HEK293 (cell line): ENCODE measurements around the gene VASH2.

ENCODE experiments used
- FEZF1 ChIP-seq: fragments of 450-650 bp; formaldehyde crosslinking; IDR thresholded peaks from 2 replicates; pipeline ENCODE4 v1.5.1; 2016; ENCODE audit warnings: missing biosample characterization, missing genetic modification characterization
- GLI2 ChIP-seq: fragments of 450-650 bp; formaldehyde crosslinking; IDR thresholded peaks from 2 replicates; pipeline ENCODE4; 2017; ENCODE audit warnings: missing biosample characterization, missing genetic modification characterization, low read depth, borderline replicate concordance
- SALL2 ChIP-seq: fragments of 450-650 bp; formaldehyde crosslinking; IDR thresholded peaks from 2 replicates; pipeline ENCODE4 v1.5.0; 2017; ENCODE audit warnings: missing biosample characterization, mild to moderate bottlenecking, missing genetic modification characterization, borderline replicate concordance
- SETDB1 ChIP-seq: IDR thresholded peaks from one replicate; pipeline ENCODE4 v1.6.1; 2017; ENCODE audit warnings: mild to moderate bottlenecking, low read length, moderate library complexity, mixed read lengths; ENCODE audit not compliant: insufficient read length
- YY1 ChIP-seq: fragments of 450-650 bp; formaldehyde crosslinking; IDR thresholded peaks from 2 replicates; pipeline ENCODE4 v1.5.1; 2018; ENCODE audit warnings: missing biosample characterization, missing genetic modification characterization
- ZBTB21 ChIP-seq: fragments of 450-650 bp; formaldehyde crosslinking; IDR thresholded peaks from 2 replicates; pipeline ENCODE4 v1.5.1; 2017; ENCODE audit warnings: missing biosample characterization, missing genetic modification characterization
- ZEB2 ChIP-seq: fragments of 450-650 bp; formaldehyde crosslinking; IDR thresholded peaks from 2 replicates; pipeline ENCODE4 v1.5.1; 2016; ENCODE audit warnings: missing biosample characterization, missing genetic modification characterization
- ZFP3 ChIP-seq: fragments of 450-650 bp; formaldehyde crosslinking; IDR thresholded peaks from 2 replicates; pipeline ENCODE4 v1.5.1; 2016; ENCODE audit warnings: low read depth, missing biosample characterization, missing genetic modification characterization
- ZFP37 ChIP-seq: fragments of 450-650 bp; formaldehyde crosslinking; IDR thresholded peaks from 2 replicates; pipeline ENCODE4 v1.5.1; 2016; ENCODE audit warnings: missing biosample characterization, missing genetic modification characterization
- ZNF24 ChIP-seq: fragments of 450-650 bp; formaldehyde crosslinking; IDR thresholded peaks from 2 replicates; pipeline ENCODE4 v1.5.1; 2016; ENCODE audit warnings: missing biosample characterization, missing genetic modification characterization
- ZNF274 ChIP-seq, 2 experiments: fragments of 200-500 bp in 1 of 2; fragments of 450-650 bp in 1 of 2; sonication (Bioruptor generic) in 1 of 2; formaldehyde crosslinking in 1 of 2; IDR thresholded peaks; 2 replicates each; pipeline versions ENCODE4 v1.5.1 to v1.6.1; 2014 to 2016; ENCODE audit warnings: borderline replicate concordance in 1 of 2, inconsistent platforms in 1 of 2, low read length in 1 of 2, missing biosample characterization in 1 of 2, missing genetic modification characterization in 1 of 2
- ZNF354C ChIP-seq: fragments of 450-650 bp; formaldehyde crosslinking; IDR thresholded peaks from 2 replicates; pipeline ENCODE4 v1.5.1; 2016; ENCODE audit warnings: missing biosample characterization, missing genetic modification characterization, low read depth, borderline replicate concordance
- ZNF404 ChIP-seq: fragments of 450-650 bp; formaldehyde crosslinking; IDR thresholded peaks from 2 replicates; pipeline ENCODE4 v1.5.1; 2017; ENCODE audit warnings: missing biosample characterization, missing genetic modification characterization
- ZNF423 ChIP-seq: fragments of 450-650 bp; formaldehyde crosslinking; IDR thresholded peaks from 2 replicates; pipeline ENCODE4 v1.5.1; 2016; ENCODE audit warnings: missing biosample characterization, missing genetic modification characterization
- ZNF473 ChIP-seq: fragments of 450-650 bp; formaldehyde crosslinking; IDR thresholded peaks from 2 replicates; pipeline ENCODE4 v1.5.1; 2017; ENCODE audit warnings: missing biosample characterization, missing genetic modification characterization
- ZNF510 ChIP-seq: fragments of 450-650 bp; formaldehyde crosslinking; IDR thresholded peaks from 2 replicates; pipeline ENCODE4 v1.5.1; 2018; ENCODE audit warnings: mild to moderate bottlenecking, missing genetic modification characterization, missing biosample characterization; ENCODE audit not compliant: insufficient replicate concordance
- ZNF544 ChIP-seq: fragments of 450-650 bp; formaldehyde crosslinking; IDR thresholded peaks from 2 replicates; pipeline ENCODE4 v1.5.0; 2017; ENCODE audit warnings: missing biosample characterization, missing genetic modification characterization
- ZNF555 ChIP-seq: fragments of 450-650 bp; formaldehyde crosslinking; conservative IDR thresholded peaks from 2 replicates; pipeline ENCODE4 v1.5.1; 2017; ENCODE audit warnings: missing biosample characterization, mild to moderate bottlenecking, missing genetic modification characterization, inconsistent platforms
- ZNF560 ChIP-seq: fragments of 450-650 bp; formaldehyde crosslinking; IDR thresholded peaks from 2 replicates; pipeline ENCODE4 v1.5.1; 2017; ENCODE audit warnings: missing biosample characterization, missing genetic modification characterization, borderline replicate concordance
- ZNF585B ChIP-seq: fragments of 450-650 bp; formaldehyde crosslinking; IDR thresholded peaks from 2 replicates; pipeline ENCODE4 v1.5.1; 2016; ENCODE audit warnings: missing biosample characterization, missing genetic modification characterization
- ZNF664 ChIP-seq: fragments of 450-650 bp; formaldehyde crosslinking; IDR thresholded peaks from 2 replicates; pipeline ENCODE4 v1.5.1; 2016; ENCODE audit warnings: missing biosample characterization, missing genetic modification characterization
- ZNF707 ChIP-seq: fragments of 450-650 bp; formaldehyde crosslinking; IDR thresholded peaks from 2 replicates; pipeline ENCODE4 v1.5.1; 2016; ENCODE audit warnings: missing biosample characterization, missing genetic modification characterization
- ZNF776 ChIP-seq: fragments of 450-650 bp; formaldehyde crosslinking; IDR thresholded peaks from 2 replicates; pipeline ENCODE4 v1.5.0; 2017; ENCODE audit warnings: missing biosample characterization, missing genetic modification characterization, borderline replicate concordance
- TF ChIP-seq, protein P1 (sequence below): fragments of 450-650 bp; formaldehyde crosslinking; IDR thresholded peaks from 2 replicates; pipeline ENCODE4 v1.5.1; 2017; ENCODE audit warnings: missing biosample characterization, mild to moderate bottlenecking, missing genetic modification characterization, moderate library complexity
- TF ChIP-seq, protein P2 (sequence below): fragments of 450-650 bp; formaldehyde crosslinking; IDR thresholded peaks from 2 replicates; pipeline ENCODE4 v1.5.1; 2016; ENCODE audit warnings: missing biosample characterization, missing genetic modification characterization
- TF ChIP-seq, protein P3 (sequence below): IDR thresholded peaks from 2 replicates; pipeline ENCODE4 v1.6.1; 2011; ENCODE audit warnings: mild to moderate bottlenecking, low read depth, low read length, borderline replicate concordance
- TF ChIP-seq, protein P4 (sequence below): fragments of 450-650 bp; formaldehyde crosslinking; IDR thresholded peaks from 2 replicates; pipeline ENCODE4 v1.5.1; 2016; ENCODE audit warnings: missing biosample characterization, missing genetic modification characterization
- TF ChIP-seq, protein P5 (sequence below): fragments of 450-650 bp; formaldehyde crosslinking; IDR thresholded peaks from 2 replicates; pipeline ENCODE4 v1.5.1; 2017; ENCODE audit warnings: missing biosample characterization, missing genetic modification characterization

Gene VASH2

DNA sequence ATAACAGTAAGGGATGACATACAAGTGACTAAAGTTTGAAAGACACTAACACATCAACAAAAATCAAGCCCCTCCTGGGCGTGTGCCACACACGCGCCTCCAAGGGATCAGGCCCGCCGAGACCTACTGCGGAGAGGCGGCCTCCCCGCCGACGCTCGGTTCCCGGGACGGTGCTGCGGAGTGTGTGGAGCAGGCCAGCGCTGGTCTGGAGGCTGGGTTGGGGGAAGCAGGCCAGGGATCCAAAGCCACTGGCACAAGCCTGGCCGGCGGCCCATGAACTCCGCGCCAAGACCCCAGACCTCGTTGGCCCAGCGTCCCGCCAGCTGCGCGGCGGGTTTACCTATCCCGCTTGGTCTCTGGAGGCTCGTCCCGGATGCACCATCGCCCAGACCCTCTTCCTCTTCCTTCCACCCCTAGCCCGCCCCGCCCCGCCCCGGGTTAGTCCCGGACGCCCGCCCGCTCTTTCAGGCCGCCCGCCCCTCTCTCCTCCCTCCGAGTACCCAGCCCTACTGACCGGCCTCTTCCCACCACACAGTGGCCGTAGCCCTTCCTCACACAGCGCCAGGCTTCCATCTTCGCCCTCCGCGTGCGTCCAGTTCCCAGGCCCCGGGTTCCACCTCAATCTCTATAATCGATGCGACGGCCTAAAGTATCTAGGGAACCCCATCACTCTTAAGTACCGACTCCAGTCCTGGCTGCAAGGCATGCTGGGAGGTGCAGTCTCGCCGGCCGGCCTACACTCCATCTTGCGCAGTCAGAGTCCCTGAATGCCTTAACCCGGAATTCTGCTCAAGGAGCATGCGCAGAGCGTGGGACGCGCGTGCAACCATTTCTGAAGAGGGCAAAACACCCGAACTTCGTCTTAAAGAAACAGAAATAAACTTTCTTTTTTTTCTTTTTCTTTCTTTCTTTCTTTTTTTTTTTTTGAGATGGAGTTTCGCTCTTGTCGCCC is 65.0 kb downstream of the VASH2 start, which contains the start of gene ANGEL2 (continued):
- no peak for TF ChIP-seq ZNF510 (tag by site-specific recombination)
- TF ChIP-seq ZFP3 (tag by site-specific recombination) = no peak
- TF ChIP-seq ZNF776 = no peak
- TF ChIP-seq, protein P1, sequence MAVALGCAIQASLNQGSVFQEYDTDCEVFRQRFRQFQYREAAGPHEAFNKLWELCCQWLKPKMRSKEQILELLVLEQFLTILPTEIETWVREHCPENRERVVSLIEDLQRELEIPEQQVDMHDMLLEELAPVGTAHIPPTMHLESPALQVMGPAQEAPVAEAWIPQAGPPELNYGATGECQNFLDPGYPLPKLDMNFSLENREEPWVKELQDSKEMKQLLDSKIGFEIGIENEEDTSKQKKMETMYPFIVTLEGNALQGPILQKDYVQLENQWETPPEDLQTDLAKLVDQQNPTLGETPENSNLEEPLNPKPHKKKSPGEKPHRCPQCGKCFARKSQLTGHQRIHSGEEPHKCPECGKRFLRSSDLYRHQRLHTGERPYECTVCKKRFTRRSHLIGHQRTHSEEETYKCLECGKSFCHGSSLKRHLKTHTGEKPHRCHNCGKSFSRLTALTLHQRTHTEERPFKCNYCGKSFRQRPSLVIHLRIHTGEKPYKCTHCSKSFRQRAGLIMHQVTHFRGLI (tag by site-specific recombination) = peak; percentile 31; the same call in 1 of the 2 replicates
- no peak for TF ChIP-seq SETDB1
- TF ChIP-seq, protein P2, sequence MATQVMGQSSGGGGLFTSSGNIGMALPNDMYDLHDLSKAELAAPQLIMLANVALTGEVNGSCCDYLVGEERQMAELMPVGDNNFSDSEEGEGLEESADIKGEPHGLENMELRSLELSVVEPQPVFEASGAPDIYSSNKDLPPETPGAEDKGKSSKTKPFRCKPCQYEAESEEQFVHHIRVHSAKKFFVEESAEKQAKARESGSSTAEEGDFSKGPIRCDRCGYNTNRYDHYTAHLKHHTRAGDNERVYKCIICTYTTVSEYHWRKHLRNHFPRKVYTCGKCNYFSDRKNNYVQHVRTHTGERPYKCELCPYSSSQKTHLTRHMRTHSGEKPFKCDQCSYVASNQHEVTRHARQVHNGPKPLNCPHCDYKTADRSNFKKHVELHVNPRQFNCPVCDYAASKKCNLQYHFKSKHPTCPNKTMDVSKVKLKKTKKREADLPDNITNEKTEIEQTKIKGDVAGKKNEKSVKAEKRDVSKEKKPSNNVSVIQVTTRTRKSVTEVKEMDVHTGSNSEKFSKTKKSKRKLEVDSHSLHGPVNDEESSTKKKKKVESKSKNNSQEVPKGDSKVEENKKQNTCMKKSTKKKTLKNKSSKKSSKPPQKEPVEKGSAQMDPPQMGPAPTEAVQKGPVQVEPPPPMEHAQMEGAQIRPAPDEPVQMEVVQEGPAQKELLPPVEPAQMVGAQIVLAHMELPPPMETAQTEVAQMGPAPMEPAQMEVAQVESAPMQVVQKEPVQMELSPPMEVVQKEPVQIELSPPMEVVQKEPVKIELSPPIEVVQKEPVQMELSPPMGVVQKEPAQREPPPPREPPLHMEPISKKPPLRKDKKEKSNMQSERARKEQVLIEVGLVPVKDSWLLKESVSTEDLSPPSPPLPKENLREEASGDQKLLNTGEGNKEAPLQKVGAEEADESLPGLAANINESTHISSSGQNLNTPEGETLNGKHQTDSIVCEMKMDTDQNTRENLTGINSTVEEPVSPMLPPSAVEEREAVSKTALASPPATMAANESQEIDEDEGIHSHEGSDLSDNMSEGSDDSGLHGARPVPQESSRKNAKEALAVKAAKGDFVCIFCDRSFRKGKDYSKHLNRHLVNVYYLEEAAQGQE (tag by site-specific recombination) = no peak; the same call in 1 of the 2 replicates
- no peak for TF ChIP-seq ZNF473 (tag by site-specific recombination)
- TF ChIP-seq ZEB2 (tag by site-specific recombination) = peak; percentile 80
- no peak for TF ChIP-seq ZNF707 (tag by site-specific recombination)
- TF ChIP-seq, protein P3, sequence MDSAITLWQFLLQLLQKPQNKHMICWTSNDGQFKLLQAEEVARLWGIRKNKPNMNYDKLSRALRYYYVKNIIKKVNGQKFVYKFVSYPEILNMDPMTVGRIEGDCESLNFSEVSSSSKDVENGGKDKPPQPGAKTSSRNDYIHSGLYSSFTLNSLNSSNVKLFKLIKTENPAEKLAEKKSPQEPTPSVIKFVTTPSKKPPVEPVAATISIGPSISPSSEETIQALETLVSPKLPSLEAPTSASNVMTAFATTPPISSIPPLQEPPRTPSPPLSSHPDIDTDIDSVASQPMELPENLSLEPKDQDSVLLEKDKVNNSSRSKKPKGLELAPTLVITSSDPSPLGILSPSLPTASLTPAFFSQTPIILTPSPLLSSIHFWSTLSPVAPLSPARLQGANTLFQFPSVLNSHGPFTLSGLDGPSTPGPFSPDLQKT = no peak
- no peak for TF ChIP-seq SALL2 (tag by site-specific recombination)
- TF ChIP-seq, protein P4, sequence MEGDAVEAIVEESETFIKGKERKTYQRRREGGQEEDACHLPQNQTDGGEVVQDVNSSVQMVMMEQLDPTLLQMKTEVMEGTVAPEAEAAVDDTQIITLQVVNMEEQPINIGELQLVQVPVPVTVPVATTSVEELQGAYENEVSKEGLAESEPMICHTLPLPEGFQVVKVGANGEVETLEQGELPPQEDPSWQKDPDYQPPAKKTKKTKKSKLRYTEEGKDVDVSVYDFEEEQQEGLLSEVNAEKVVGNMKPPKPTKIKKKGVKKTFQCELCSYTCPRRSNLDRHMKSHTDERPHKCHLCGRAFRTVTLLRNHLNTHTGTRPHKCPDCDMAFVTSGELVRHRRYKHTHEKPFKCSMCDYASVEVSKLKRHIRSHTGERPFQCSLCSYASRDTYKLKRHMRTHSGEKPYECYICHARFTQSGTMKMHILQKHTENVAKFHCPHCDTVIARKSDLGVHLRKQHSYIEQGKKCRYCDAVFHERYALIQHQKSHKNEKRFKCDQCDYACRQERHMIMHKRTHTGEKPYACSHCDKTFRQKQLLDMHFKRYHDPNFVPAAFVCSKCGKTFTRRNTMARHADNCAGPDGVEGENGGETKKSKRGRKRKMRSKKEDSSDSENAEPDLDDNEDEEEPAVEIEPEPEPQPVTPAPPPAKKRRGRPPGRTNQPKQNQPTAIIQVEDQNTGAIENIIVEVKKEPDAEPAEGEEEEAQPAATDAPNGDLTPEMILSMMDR (tag by site-specific recombination) = no peak
- no peak for TF ChIP-seq ZNF585B
- 0 out of 2 replicates have a peak, but pooled peaks have one; percentile 57 for TF ChIP-seq ZNF24
- peak; percentile 98 for TF ChIP-seq ZFP37 (tag by site-specific recombination)
- TF ChIP-seq ZNF544 (tag by site-specific recombination) = no peak
- TF ChIP-seq ZNF423 (tag by site-specific recombination) = no peak
- TF ChIP-seq, protein P5, sequence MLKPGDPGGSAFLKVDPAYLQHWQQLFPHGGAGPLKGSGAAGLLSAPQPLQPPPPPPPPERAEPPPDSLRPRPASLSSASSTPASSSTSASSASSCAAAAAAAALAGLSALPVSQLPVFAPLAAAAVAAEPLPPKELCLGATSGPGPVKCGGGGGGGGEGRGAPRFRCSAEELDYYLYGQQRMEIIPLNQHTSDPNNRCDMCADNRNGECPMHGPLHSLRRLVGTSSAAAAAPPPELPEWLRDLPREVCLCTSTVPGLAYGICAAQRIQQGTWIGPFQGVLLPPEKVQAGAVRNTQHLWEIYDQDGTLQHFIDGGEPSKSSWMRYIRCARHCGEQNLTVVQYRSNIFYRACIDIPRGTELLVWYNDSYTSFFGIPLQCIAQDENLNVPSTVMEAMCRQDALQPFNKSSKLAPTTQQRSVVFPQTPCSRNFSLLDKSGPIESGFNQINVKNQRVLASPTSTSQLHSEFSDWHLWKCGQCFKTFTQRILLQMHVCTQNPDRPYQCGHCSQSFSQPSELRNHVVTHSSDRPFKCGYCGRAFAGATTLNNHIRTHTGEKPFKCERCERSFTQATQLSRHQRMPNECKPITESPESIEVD = no peak
- no peak for TF ChIP-seq ZNF555
- no peak for TF ChIP-seq GLI2 (tag by site-specific recombination)
- TF ChIP-seq ZNF560 (tag by site-specific recombination) = no peak
- TF ChIP-seq ZNF404 (tag by site-specific recombination) = no peak
- TF ChIP-seq ZNF274 (IDR thresholded peaks at IDR 0.05; ENCODE audit: low read length) = no peak
- no peak for TF ChIP-seq ZNF274 (tag by site-specific recombination; IDR thresholded peaks at IDR 0.05; ENCODE audit: borderline replicate concordance)
- TF ChIP-seq FEZF1 (tag by site-specific recombination) = no peak
- no peak for TF ChIP-seq ZBTB21 (tag by site-specific recombination)
- TF ChIP-seq YY1 (tag by site-specific recombination) = peak; percentile 89
- TF ChIP-seq ZNF354C (tag by site-specific recombination) = no peak
- no peak for TF ChIP-seq ZNF664 (tag by site-specific recombination)
